Ecto neural progenitor cell (in vitro differentiated cells): ENCODE data around the gene INTS1.
A peak's percentile ranks its signal among the peaks of the same experiment; 100 is the strongest.

Experiments
- DNase-seq: peaks from one replicate; pipeline ENCODE4 v3.0.0-alpha.2; 2018; ENCODE audit warnings: low spot score

INTS1 gene

DNA sequence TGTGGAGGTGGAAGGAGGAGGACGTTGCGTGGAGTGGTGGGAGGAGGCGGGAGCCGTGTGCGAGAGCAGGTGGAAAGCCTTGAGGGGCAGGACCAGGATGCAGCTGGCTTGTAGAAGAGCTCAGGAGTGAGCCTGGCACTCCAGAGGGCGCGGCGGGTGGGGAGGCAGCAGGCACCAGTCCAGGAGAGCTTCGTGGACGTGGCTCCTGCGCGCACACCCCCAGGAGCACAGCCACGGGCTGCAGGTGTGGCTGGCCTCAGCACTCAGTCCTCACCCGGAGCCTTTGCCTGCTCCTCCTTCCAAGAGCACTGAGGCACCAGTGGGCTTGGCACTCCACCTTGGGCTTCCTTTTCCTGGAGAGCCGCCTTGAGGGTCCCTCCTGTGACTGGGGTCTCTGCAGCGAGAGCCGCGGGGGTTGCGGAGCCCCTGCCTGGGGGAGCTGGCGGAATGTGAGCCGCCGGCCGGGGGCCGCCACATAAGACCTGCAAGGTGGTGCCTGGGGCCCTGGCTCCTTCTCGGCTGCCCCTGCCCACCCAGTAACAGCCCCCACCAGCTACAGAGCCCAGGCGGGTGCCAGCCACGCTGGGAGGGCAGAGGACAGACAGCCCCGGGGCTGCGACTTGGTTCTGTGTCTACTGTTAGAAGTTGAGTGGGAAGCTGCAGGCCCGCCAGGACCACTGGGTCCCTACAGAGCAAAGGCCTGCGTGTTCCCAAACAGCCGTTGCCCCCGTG lies 37.4 kb upstream of the INTS1 start:
- DNase-seq: no peak

GRCh38 chr7:1540776-1541271 lies 36.6 kb upstream of the INTS1 start:
- DNase-seq: no peak

DNA sequence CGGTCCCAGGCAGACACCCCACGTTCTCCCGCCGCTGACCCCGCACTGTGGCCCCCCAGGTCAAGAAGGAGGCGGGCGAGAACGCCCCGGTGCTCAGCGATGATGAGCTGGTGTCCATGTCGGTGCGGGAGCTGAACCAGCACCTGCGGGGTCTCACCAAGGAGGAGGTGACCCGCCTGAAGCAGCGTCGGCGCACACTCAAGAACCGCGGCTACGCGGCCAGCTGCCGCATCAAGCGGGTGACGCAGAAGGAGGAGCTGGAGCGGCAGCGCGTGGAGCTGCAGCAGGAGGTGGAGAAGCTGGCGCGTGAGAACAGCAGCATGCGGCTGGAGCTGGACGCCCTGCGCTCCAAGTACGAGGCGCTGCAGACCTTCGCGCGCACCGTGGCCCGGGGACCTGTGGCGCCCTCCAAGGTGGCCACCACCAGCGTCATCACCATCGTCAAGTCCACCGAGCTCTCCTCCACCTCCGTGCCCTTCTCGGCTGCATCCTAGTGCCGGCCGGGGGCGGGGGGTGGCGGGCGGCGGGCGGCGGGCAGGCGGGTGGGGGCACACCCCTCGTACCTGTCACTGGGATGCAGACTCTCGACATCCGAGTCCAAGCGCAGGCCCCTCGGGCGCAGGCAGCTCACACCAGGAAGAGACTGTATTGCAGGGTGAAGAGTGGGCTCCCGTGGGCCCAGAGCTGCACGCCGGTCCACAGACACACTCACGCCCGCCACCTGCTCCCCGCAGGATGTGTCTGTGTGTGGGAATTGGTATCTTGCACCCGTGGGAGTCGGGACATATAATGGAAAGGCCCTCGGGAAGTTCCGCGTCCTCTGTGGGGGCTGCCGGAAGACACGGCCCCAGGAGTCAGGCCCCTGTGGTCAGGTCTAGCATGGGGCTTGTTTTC lies 35.9 kb upstream of the INTS1 start:
- no peak for DNase-seq

- no peak for DNase-seq
Observed at GRCh38 chr7:1539181-1539881, 35.1 kb upstream of the INTS1 start.

- no peak for DNase-seq
Observed at GRCh38 chr7:1538544-1539180, 34.5 kb upstream of the INTS1 start.

DNA sequence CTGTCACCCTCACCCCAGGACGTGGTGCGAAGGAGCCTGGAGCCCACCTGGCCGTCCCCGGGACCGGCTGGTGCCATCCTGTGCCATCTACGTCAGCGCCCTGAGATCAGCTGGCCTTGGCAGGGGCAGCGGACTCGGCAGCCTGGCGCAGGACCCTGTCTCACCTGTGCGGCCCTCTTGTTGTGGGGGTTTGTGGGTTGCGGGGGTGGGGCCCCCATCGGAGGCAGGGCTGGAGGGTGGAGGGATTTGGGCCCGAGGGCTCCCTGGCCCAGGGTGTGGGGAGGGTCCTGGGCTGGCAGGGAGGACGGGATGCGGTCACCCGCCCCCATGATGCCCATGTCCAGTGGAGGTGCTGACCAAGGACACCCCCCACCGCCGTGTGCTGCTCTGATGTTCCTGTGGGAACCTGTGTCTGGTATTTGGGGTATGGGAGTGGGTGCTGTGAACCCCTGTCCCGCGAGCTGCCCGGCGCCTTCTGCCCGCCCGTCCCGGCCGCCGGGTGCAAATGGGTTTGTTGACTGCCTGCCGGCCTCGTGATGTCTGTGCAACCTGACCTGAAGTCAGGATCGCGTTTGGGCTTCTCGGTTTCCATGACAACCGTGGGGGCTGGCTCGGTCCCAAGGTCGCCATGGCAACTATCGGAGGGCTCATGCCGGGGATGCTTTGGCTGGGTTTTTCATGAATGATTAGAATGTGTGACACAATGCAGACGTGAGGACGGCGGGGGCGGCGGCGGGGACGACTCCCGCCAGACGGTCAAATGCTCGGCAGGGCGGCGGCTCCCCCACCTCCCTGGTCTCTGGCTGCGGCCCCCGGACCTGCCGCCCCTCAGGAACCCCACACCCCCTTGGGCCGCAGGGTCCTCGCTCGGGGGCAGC lies 33.6 kb upstream of the INTS1 start:
- DNase-seq: peak; percentile 82

- DNase-seq: peak; percentile 82
Observed at GRCh38 chr7:1536743-1537534, 32.8 kb upstream of the INTS1 start.

DNA sequence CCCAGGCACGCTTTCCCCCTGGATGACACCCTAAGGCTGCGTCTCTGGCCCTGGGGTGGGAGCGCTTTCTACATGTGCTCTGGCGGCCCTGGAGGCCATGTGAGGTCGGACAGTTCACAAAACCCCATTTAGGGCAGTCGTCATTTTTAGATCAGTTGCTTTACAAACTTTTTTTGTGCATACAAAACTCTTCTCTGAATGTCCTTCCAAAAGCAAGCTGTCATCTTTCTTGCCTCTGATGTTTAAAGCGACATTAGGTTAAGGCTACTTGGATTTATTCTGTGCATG lies 32.2 kb upstream of the INTS1 start:
- no peak for DNase-seq

- DNase-seq: no peak
Observed at GRCh38 chr7:1535701-1536454, 31.7 kb upstream of the INTS1 start.

GRCh38 chr7:1535100-1535458 lies 30.9 kb upstream of the INTS1 start:
- DNase-seq: no peak

- no peak for DNase-seq
Observed at GRCh38 chr7:1534330-1535099, 30.3 kb upstream of the INTS1 start.

DNA sequence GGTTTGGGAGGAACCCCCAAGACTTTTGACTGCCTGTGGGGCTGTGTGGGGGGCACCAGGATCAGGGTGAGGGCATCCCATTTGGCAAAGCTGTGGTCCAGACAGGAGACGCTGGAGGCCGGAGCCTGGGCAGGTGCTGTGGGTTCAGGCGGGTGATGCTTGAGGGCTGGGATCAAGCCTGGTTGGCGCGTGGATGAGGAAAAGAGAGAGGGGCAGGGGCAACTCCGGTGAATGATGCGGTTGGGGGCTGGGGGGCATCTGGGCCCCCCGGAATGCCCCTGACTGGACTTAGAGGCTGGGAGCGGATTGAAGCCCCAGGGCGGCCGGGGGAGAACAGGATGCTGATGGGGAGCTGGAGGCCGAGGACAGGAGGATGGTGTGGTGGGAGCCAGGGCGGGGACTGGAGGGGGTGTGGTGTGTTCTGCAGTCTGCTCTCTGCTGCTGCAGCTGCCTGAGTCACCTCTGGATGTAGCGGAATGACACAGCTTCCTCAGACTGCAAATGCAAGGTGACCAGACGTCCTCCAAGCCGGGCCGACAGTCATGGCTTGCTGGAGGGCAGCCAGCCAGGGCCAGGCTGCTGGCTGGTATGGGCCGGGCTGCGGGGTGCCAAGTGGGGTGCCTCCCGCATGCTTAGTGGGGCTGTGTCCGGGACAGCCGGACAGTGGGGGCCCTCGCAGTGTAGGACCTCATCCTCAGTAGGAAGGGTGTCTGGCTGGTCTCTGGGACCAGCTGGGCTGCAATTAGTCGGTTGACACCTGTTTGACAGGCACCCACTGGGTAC lies 29.5 kb upstream of the INTS1 start:
- no peak for DNase-seq

- no peak for DNase-seq
Observed at GRCh38 chr7:1533255-1533546, 29.0 kb upstream of the INTS1 start.

GRCh38 chr7:1532456-1533254 lies 28.5 kb upstream of the INTS1 start:
- DNase-seq: no peak

- DNase-seq: no peak
Observed at GRCh38 chr7:1531979-1532455, 27.8 kb upstream of the INTS1 start.

GRCh38 chr7:1531263-1531978 lies 27.2 kb upstream of the INTS1 start:
- DNase-seq: no peak

DNA sequence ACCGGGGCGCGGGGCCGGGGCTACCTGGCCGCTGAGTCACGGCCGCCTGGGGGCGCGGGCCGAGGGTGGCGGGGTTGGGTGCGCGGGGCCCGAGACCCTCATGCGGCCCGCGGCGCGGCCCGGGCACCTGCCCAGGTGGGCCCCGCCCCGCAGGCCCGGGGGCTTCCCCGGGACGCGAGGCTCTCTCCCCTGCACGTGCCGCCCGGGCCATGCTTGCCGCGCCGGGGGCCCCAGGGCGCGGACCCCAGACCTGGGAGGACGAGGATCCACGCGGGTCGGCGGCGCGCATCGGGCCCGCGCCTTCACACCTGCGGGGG lies 26.7 kb upstream of the INTS1 start:
- no peak for DNase-seq
